ENCODE measurements around the gene REPS2.

Gene REPS2

GRCh38 chrX:17072721-17073230 is 126.3 kb downstream of the REPS2 start:
- peak overlapping the region; percentile 89 for H3K27ac ChIP-seq
- TF ChIP-seq CTCF (conservative IDR thresholded peaks at IDR 0.05) = no peak

GRCh38 chrX:17075004-17075403 is 128.5 kb downstream of the REPS2 start:
- H3K27ac ChIP-seq = no peak overlapping the region
- no peak for TF ChIP-seq CTCF (conservative IDR thresholded peaks at IDR 0.05)

GRCh38 chrX:17077361-17077760 is 130.9 kb downstream of the REPS2 start:
- H3K27ac ChIP-seq = peak overlapping the region; percentile 83
- no peak for TF ChIP-seq CTCF (conservative IDR thresholded peaks at IDR 0.05)

GRCh38 chrX:17078031-17078720 is 131.7 kb downstream of the REPS2 start:
- H3K27ac ChIP-seq = peak overlapping the region; percentile 83
- TF ChIP-seq CTCF (conservative IDR thresholded peaks at IDR 0.05) = no peak

- H3K27ac ChIP-seq = no peak overlapping the region
- TF ChIP-seq CTCF (conservative IDR thresholded peaks at IDR 0.05) = no peak
Measured at GRCh38 chrX:17081511-17081910, 135.1 kb downstream of the REPS2 start.

GRCh38 chrX:17081968-17082367 is 135.5 kb downstream of the REPS2 start:
- no peak overlapping the region for H3K27ac ChIP-seq
- no peak for TF ChIP-seq CTCF (conservative IDR thresholded peaks at IDR 0.05)

GRCh38 chrX:17082831-17083230 is 136.4 kb downstream of the REPS2 start:
- H3K27ac ChIP-seq = no peak overlapping the region
- TF ChIP-seq CTCF (conservative IDR thresholded peaks at IDR 0.05) = peak; percentile 67

All from VCaP (cell line).